Cardiac muscle cell (in vitro differentiated cells and primary cell): ENCODE data around the gene PRRT1B. TPM values are rescaled to one million over a fixed set of nuclear protein-coding genes. Genes with fewer than 3 reads are reported as not detected.

Experiments
- DNase-seq, 2 donors: peaks; one replicate each; pipeline versions ENCODE4 v3.0.0 to v3.0.0-alpha.2; 2010 to 2017; ENCODE audit warnings: low read depth in 1 of 2, low spot score in 1 of 2
- H3K27ac ChIP-seq: fragments of 200-600 bp; sonication (generic); 2 replicates; pipeline ENCODE4 v1.5.1; 2016
- H3K27me3 ChIP-seq: fragments of 200-600 bp; sonication (generic); 2 replicates; pipeline ENCODE4 v1.6.0; 2016; ENCODE audit warnings: control low read depth
- H3K36me3 ChIP-seq: fragments of 200-600 bp; sonication (generic); 2 replicates; pipeline ENCODE4 v1.5.1; 2016; ENCODE audit warnings: control low read depth
- H3K4me1 ChIP-seq: fragments of 200-600 bp; sonication (generic); 2 replicates; pipeline ENCODE4 v1.8.1; 2017; ENCODE audit warnings: low read depth, mild to moderate bottlenecking, mixed run types
- H3K4me3 ChIP-seq: fragments of 200-600 bp; sonication (generic); 2 replicates; pipeline ENCODE4 v1.5.1; 2016; ENCODE audit warnings: mild to moderate bottlenecking
- H3K9me3 ChIP-seq: fragments of 200-600 bp; sonication (generic); 2 replicates; pipeline ENCODE4 v1.5.1; 2017; ENCODE audit warnings: low read depth, mild to moderate bottlenecking, control low read depth
- polyA plus RNA-seq: library from polyadenylated mRNA; unstranded; fragments of >200 nt; fragmentation: Nextera tagmentation; extraction: Ambion mirVana; gene quantifications from 2 replicates; pipeline ENCODE4 v1.2.1, GENCODE V29; 2016
- total RNA-seq: library from RNA; depleted of rRNA; stranded (reverse); fragments of >200 nt; gene quantifications from 2 replicates; pipeline ENCODE4 v1.2.3, GENCODE V29; 2016
- TF ChIP-seq, protein P1 (sequence below): IDR thresholded peaks from 2 replicates; pipeline ENCODE4 v1.5.1; 2012; ENCODE audit warnings: low read depth, mild to moderate bottlenecking, low read length

The PRRT1B gene
- total and polyA plus RNA-seq, 2 experiments from 2014 or later = not detected

GRCh38 chr9:131595696-131596429 is 50.5 kb downstream of the PRRT1B start:
- H3K36me3 ChIP-seq = peaks cover 3% of the 10 kb centered on the region
- DNase-seq = no peak
- H3K9me3 ChIP-seq = no peaks in the 10 kb centered on the region
- H3K27ac ChIP-seq = no peak overlapping the region
- TF ChIP-seq, protein P1, sequence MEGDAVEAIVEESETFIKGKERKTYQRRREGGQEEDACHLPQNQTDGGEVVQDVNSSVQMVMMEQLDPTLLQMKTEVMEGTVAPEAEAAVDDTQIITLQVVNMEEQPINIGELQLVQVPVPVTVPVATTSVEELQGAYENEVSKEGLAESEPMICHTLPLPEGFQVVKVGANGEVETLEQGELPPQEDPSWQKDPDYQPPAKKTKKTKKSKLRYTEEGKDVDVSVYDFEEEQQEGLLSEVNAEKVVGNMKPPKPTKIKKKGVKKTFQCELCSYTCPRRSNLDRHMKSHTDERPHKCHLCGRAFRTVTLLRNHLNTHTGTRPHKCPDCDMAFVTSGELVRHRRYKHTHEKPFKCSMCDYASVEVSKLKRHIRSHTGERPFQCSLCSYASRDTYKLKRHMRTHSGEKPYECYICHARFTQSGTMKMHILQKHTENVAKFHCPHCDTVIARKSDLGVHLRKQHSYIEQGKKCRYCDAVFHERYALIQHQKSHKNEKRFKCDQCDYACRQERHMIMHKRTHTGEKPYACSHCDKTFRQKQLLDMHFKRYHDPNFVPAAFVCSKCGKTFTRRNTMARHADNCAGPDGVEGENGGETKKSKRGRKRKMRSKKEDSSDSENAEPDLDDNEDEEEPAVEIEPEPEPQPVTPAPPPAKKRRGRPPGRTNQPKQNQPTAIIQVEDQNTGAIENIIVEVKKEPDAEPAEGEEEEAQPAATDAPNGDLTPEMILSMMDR = no peak
- H3K4me3 ChIP-seq = no peak overlapping the region
- peaks cover 4% of the 10 kb centered on the region for H3K4me1 ChIP-seq
- no peaks in the 10 kb centered on the region for H3K27me3 ChIP-seq

DNA sequence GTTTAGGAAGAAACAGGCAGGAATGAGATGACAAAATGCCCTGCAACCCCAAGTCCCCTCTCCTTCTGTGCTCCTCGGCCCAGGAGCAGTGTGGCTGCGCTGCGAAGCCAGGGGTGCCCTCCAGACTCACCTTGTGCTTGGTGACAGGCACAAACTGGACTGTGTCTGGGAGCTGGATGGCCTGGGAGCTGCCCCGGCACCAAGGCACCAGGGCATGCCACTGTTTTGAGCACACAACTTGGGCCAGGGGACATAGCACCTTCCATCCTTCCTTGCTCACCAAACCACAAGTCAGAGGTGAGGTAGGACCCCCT is 51.1 kb downstream of the PRRT1B start:
- no peak for DNase-seq
- no peaks in the 10 kb centered on the region for H3K27me3 ChIP-seq
- H3K4me1 ChIP-seq = peaks cover 4% of the 10 kb centered on the region
- no peaks in the 10 kb centered on the region for H3K9me3 ChIP-seq
- H3K27ac ChIP-seq = no peak overlapping the region
- peaks cover 3% of the 10 kb centered on the region for H3K36me3 ChIP-seq
- TF ChIP-seq, protein P1 = no peak
- H3K4me3 ChIP-seq = no peak overlapping the region

DNA sequence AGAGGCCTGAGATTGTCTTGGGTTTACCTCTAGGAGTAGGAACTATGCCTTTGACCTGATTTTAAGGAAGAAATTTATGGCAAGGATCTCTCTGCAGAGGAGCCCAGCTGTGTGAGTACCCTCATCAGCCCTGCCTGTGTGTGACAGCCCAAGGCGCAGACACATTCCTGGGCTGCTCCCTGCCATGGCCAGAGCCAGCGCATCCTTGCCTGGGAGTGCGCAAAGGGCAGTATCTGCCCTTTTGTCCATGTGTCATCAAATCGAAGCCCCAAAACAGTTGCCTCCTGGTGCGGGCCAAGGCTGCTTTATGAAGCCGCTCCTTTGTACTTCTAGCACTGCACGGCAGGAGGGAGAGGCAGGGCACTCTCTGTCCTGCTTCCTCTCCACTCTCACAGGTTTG is 51.9 kb downstream of the PRRT1B start:
- DNase-seq = no peak
- Histone ChIP-seq H3K4me1 (peaks cover 4% of the 10 kb centered on the region), H3K27ac (no peak overlapping the region), H3K27me3 (no peaks in the 10 kb centered on the region), H3K36me3 (peaks cover 3% of the 10 kb centered on the region), H3K4me3 (no peak overlapping the region), H3K9me3 (no peaks in the 10 kb centered on the region)
- TF ChIP-seq, protein P1 = no peak

GRCh38 chr9:131598121-131598520 is 52.8 kb downstream of the PRRT1B start:
- Histone ChIP-seq H3K9me3 (no peaks in the 10 kb centered on the region), H3K4me3 (no peak overlapping the region), H3K27ac (no peak overlapping the region), H3K27me3 (no peaks in the 10 kb centered on the region), H3K36me3 (peaks cover 3% of the 10 kb centered on the region), H3K4me1 (peaks cover 4% of the 10 kb centered on the region)
- TF ChIP-seq, protein P1 = no peak
- DNase-seq = no peak

- no peak overlapping the region for H3K4me3 ChIP-seq
- H3K27ac ChIP-seq = no peak overlapping the region
- TF ChIP-seq, protein P1 = no peak
- H3K9me3 ChIP-seq = no peaks in the 10 kb centered on the region
- no peak for DNase-seq
- peaks cover 8% of the 10 kb centered on the region for H3K4me1 ChIP-seq
- H3K36me3 ChIP-seq = peaks cover 3% of the 10 kb centered on the region
- H3K27me3 ChIP-seq = no peaks in the 10 kb centered on the region
These were observed 56.4 kb downstream of the PRRT1B start for GRCh38 chr9:131601683-131602181.
